Lower leg skin (tissue), 4 donors: Measurements from ENCODE around the gene SGIP1. TPM values are rescaled to one million over a fixed set of nuclear protein-coding genes. Genes with fewer than 3 reads are reported as not detected.

Source experiments
- DNase-seq, 2 donors: peaks; one replicate each; pipeline ENCODE4 v3.0.0-alpha.2; 2019; ENCODE audit warnings: low spot score in 2 of 2
- H3K4me3 ChIP-seq: fragments of 200-600 bp; sonication (generic); 2 replicates; pipeline ENCODE4 v1.5.1; 2017; ENCODE audit warnings: mild to moderate bottlenecking, low read depth; ENCODE audit not compliant: poor library complexity, severe bottlenecking
- CTCF ChIP-seq, 3 donors: fragments of 450-650 bp; IDR thresholded peaks; one replicate each; pipeline ENCODE4 v1.5.1; 2016; ENCODE audit warnings: antibody characterized with exemption in 3 of 3, mild to moderate bottlenecking in 3 of 3, moderate library complexity in 2 of 3
- POLR2A ChIP-seq, 2 donors: fragments of 450-650 bp; IDR thresholded peaks; one replicate each; pipeline ENCODE4 v1.6.1; 2016 to 2017; ENCODE audit warnings: antibody characterized with exemption in 2 of 2, mild to moderate bottlenecking in 1 of 2, moderate library complexity in 1 of 2
- WGBS, 2 donors: methylation state at CpG; one replicate each; pipeline ENCODE4 v1.1.5; 2018; 5-methylcytosine and 5-hydroxymethylcytosine counted together
- intact Hi-C: fragments of 100-400 bp; cut with DNase I; formaldehyde crosslinking; loops from one replicate; pipeline ENCODE4 v1.15.0; 2023; ENCODE audit warnings: low total_unique reads
- total RNA-seq, 4 donors: library from RNA; depleted of rRNA; stranded (reverse); fragments of >200 nt; gene quantifications; one replicate each; pipeline ENCODE4 v1.1.0, GENCODE V29; 2016

Gene SGIP1
- total RNA-seq, 4 donors from 2014 or later, result 0.39 to 7.0 (median 2.4) TPM

- no peak overlapping the region for H3K4me3 ChIP-seq
- WGBS, 2 donors, result 78 to 86% methylated on average over 3 of the region's 3 CpGs
- TF ChIP-seq POLR2A (IDR thresholded peaks at IDR 0.05) (no peak), CTCF (IDR thresholded peaks at IDR 0.05) (no peak)
- intact Hi-C loops, result no loop called here
- no peak for DNase-seq
Observed at GRCh38 chr1:66644331-66644730, 110.4 kb downstream of the SGIP1 start.

- TF ChIP-seq POLR2A (IDR thresholded peaks at IDR 0.05), result no peak
- no peak for TF ChIP-seq CTCF (IDR thresholded peaks at IDR 0.05)
- WGBS, 2 donors, result 65 to 66% methylated on average over 2 of the region's 2 CpGs
- intact Hi-C loops, result no loop called here
- no peak overlapping the region for H3K4me3 ChIP-seq
- no peak for DNase-seq
Observed at GRCh38 chr1:66648901-66649595, 115.1 kb downstream of the SGIP1 start.

- TF ChIP-seq POLR2A (IDR thresholded peaks at IDR 0.05), result no peak
- no peak for TF ChIP-seq CTCF (IDR thresholded peaks at IDR 0.05)
- 71 to 87% methylated on average over 2 of the region's 2 CpGs for WGBS, 2 donors
Observed at GRCh38 chr1:66652556-66652955, 118.6 kb downstream of the SGIP1 start.

DNA sequence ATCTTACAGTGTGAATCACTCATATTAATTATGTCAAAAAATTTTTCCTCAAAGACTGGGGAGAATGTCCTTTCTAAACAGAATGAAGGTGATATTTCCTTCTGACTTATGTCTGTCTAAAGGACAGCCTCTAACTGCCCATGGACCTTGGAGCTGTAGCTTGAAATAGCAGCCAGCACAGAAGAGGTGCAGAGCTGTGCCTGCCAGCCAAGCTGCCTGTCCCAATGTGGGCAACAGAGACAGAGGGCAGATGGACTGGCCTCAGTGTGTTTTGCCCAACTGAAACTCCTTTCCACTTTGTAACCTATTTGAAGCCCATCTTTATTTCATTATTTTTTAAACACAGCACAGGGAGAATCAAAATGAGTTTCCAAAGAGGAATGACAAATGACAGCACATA lies 120.7 kb downstream of the SGIP1 start:
- intact Hi-C loops, result no loop called here
- DNase-seq, result no peak
- H3K4me3 ChIP-seq, result no peak overlapping the region
- TF ChIP-seq CTCF (IDR thresholded peaks at IDR 0.05) (no peak), POLR2A (IDR thresholded peaks at IDR 0.05) (no peak)

More at GRCh38 chr1:66652556-66652955, 118.6 kb downstream of the SGIP1 start:
- intact Hi-C loops, result no loop called here
- no peak overlapping the region for H3K4me3 ChIP-seq
- no peak for DNase-seq

- WGBS, 2 donors, result 82 to 84% methylated on average over 1 of the region's 1 CpG
- H3K4me3 ChIP-seq, result no peak overlapping the region
- DNase-seq, result no peak
- intact Hi-C loops, result no loop called here
- TF ChIP-seq CTCF (IDR thresholded peaks at IDR 0.05) (no peak), POLR2A (IDR thresholded peaks at IDR 0.05) (no peak)
Observed at GRCh38 chr1:66671455-66671854, 137.5 kb downstream of the SGIP1 start.
